ENCODE results near the gene RPS2.
A peak's percentile ranks its signal among the peaks of the same experiment; 100 is the strongest.
"Not testable (repeated sequence)": the region's sequence is repeated elsewhere in the genome, so short reads cannot be mapped to it uniquely, and the experiment has no call there.

The RPS2 gene

GRCh38 chr16:1940273-1941161 lies 24.1 kb downstream of the RPS2 start:
- peak in 1 of 2 experiments; percentile 93 for DNase-seq (ENCODE audit: low read depth in 1 of 2, low spot score in 1 of 2)
- Histone ChIP-seq H3K27me3 (ENCODE audit: insufficient read depth, poor library complexity, severe bottlenecking) (no peaks in the 10 kb centered on the region), H3K27ac (replicated peaks) (peak overlapping the region; percentile 85), H3K4me3 (replicated peaks; ENCODE audit: insufficient read depth, low read length) (peak overlapping the region; percentile 98)
- TF ChIP-seq SPI1 (IDR thresholded peaks at IDR 0.05; ENCODE audit: borderline replicate concordance, low read depth) (no peak), POLR2AphosphoS5 (IDR thresholded peaks at IDR 0.05; ENCODE audit: low read depth) (peak; percentile 75), CTCF (IDR thresholded peaks at IDR 0.05; ENCODE audit: insufficient read depth, low read length) (no peak), GABPA (IDR thresholded peaks at IDR 0.05; ENCODE audit: low read depth) (no peak), REST (IDR thresholded peaks at IDR 0.05; ENCODE audit: insufficient replicate concordance, low read depth) (no peak)

GRCh38 chr16:1939833-1940232 lies 24.8 kb downstream of the RPS2 start:
- peak overlapping the region; percentile 85 for H3K27ac ChIP-seq (replicated peaks)
- not testable (repeated sequence) for H3K4me3 ChIP-seq (replicated peaks; ENCODE audit: insufficient read depth, low read length); H3K27me3 ChIP-seq (ENCODE audit: insufficient read depth, poor library complexity, severe bottlenecking); DNase-seq (ENCODE audit: low read depth in 1 of 2, low spot score in 1 of 2)

GRCh38 chr16:1938910-1939309 lies 25.7 kb downstream of the RPS2 start:
- Histone ChIP-seq H3K27me3 (ENCODE audit: insufficient read depth, poor library complexity, severe bottlenecking) (no peaks in the 10 kb centered on the region), H3K4me3 (replicated peaks; ENCODE audit: insufficient read depth, low read length) (no peak overlapping the region; the same call in 1 of the 2 replicates), H3K27ac (replicated peaks) (peak overlapping the region; percentile 85)
- DNase-seq (ENCODE audit: low read depth in 1 of 2, low spot score in 1 of 2): peak in 1 of 2 experiments; percentile 29
- TF ChIP-seq REST (IDR thresholded peaks at IDR 0.05; ENCODE audit: insufficient replicate concordance, low read depth): no peak
- TF ChIP-seq SPI1 (IDR thresholded peaks at IDR 0.05; ENCODE audit: borderline replicate concordance, low read depth): no peak
- no peak for TF ChIP-seq GABPA (IDR thresholded peaks at IDR 0.05; ENCODE audit: low read depth)
- TF ChIP-seq CTCF (IDR thresholded peaks at IDR 0.05; ENCODE audit: insufficient read depth, low read length): no peak
- TF ChIP-seq POLR2AphosphoS5 (IDR thresholded peaks at IDR 0.05; ENCODE audit: low read depth): no peak

- no peak overlapping the region for H3K4me3 ChIP-seq (replicated peaks; ENCODE audit: insufficient read depth, low read length)
- peak; percentile 85 to 97 for DNase-seq (ENCODE audit: low read depth in 1 of 2, low spot score in 1 of 2)
- no peaks in the 10 kb centered on the region for H3K27me3 ChIP-seq (ENCODE audit: insufficient read depth, poor library complexity, severe bottlenecking)
- peak overlapping the region; percentile 85 for H3K27ac ChIP-seq (replicated peaks)
- TF ChIP-seq GABPA (IDR thresholded peaks at IDR 0.05; ENCODE audit: low read depth) (peak; percentile 70), REST (IDR thresholded peaks at IDR 0.05; ENCODE audit: insufficient replicate concordance, low read depth) (peak; percentile 64), SPI1 (IDR thresholded peaks at IDR 0.05; ENCODE audit: borderline replicate concordance, low read depth) (peak; percentile 90), POLR2AphosphoS5 (IDR thresholded peaks at IDR 0.05; ENCODE audit: low read depth) (peak; percentile 99), CTCF (IDR thresholded peaks at IDR 0.05; ENCODE audit: insufficient read depth, low read length) (no peak)
These were observed 26.3 kb downstream of the RPS2 start for GRCh38 chr16:1938316-1938715.

Data from HL-60 (cell line).